Breast epithelium (tissue), 4 donors: ENCODE results near the gene TET2. TPM values are rescaled to one million over a fixed set of nuclear protein-coding genes. Genes with fewer than 3 reads are reported as not detected.

Experiments
- DNase-seq, 2 donors: peaks; one replicate each; pipeline ENCODE4 v3.0.0-alpha.2; 2019; ENCODE audit warnings: low spot score in 2 of 2
- H3K27ac ChIP-seq, 2 donors: fragments of 200-600 bp; sonication (generic) in 1 of 2; one replicate each; pipeline ENCODE4 v1.5.1; 2016 to 2019; ENCODE audit warnings: mild to moderate bottlenecking in 1 of 2
- H3K27me3 ChIP-seq, 2 donors: fragments of 200-600 bp; sonication (generic) in 1 of 2; one replicate each; pipeline versions ENCODE4 v1.5.1 to v1.6.0; 2017 to 2019; ENCODE audit warnings: control low read depth in 1 of 2, mild to moderate bottlenecking in 1 of 2
- H3K36me3 ChIP-seq: fragments of 200-600 bp; one replicate; pipeline ENCODE4 v1.5.1; 2019
- H3K4me1 ChIP-seq, 2 donors: fragments of 200-600 bp; sonication (generic); one replicate each; pipeline ENCODE4 v1.5.1; 2016 to 2019; ENCODE audit warnings: control low read depth in 1 of 2
- H3K4me3 ChIP-seq, 3 donors: fragments of 200-600 bp; sonication (generic); 1 replicate in 2 of 3; 2 replicates in 1 of 3; pipeline ENCODE4 v1.5.1; 2016 to 2019; ENCODE audit warnings: mild to moderate bottlenecking in 3 of 3, moderate library complexity in 2 of 3
- H3K9me3 ChIP-seq, 2 donors: fragments of 200-600 bp; sonication (generic) in 1 of 2; one replicate each; pipeline ENCODE4 v1.5.1; 2016 to 2019; ENCODE audit warnings: control low read depth in 1 of 2
- POLR2A ChIP-seq: fragments of 450-650 bp; IDR thresholded peaks from one replicate; pipeline ENCODE4 v1.6.1; 2016; ENCODE audit warnings: antibody characterized with exemption, mild to moderate bottlenecking, moderate library complexity
- POLR2AphosphoS5 ChIP-seq, 3 donors: sonication (generic); formaldehyde crosslinking; IDR thresholded peaks; one replicate each; pipeline ENCODE4 v1.6.1; 2017; ENCODE audit warnings: antibody characterized with exemption in 3 of 3
- intact Hi-C: fragments of 100-400 bp; cut with DNase I; formaldehyde crosslinking; loops from one replicate; pipeline ENCODE4 v1.15.1; 2023; ENCODE audit warnings: low total_unique reads
- total RNA-seq, 3 donors: library from RNA; depleted of rRNA; stranded (reverse); fragments of >200 nt; gene quantifications; one replicate each; pipeline ENCODE4 v1.1.0, GENCODE V29; 2016
- TF ChIP-seq, protein P1 (sequence below), 3 donors: fragments of 450-650 bp; IDR thresholded peaks; one replicate each; pipeline ENCODE4 v1.5.1; 2016 to 2017; ENCODE audit warnings: antibody characterized with exemption in 3 of 3, mild to moderate bottlenecking in 3 of 3, moderate library complexity in 3 of 3

Gene TET2
- total RNA-seq, 3 donors from 2014 or later = 23.2 to 37.3 (median 29.8) TPM

DNA sequence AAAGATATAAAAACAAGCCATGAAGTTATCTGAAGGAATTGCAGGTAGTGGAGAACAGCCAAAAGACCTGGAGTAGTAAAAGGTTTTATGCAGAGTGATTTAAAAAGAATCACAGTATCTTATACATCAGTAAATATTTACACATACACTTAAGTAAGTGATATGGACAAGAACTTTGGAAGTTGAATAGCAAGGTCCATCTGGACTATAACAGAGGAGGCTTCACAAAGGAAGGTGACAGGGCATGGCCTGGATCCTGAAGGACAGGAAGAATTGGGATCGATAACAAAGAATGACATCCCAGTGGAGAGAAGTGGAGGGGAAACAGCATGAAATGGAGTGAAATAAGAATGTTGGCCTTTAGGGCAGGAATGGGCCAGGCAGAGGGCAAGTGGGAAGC, 46.2 kb downstream of the TET2 start:
- DNase-seq = no peak

DNA sequence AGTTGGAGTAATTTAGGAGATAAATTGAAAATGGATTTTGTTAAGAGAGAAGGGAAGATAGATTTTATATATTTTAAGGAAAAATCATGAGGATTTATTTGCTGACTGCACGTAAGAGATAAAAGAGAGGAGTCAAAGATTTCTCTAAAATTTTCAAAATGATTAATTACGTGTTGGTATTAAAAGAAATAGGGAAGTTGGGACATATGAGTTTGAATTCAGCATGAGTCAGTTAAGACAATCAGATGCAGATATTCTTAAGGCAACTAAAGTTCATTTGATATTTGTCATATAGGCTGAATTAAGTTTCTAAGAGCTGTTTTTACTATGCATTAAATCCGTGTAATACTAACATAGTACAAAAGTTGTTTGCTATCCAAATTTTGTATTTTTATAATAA, 46.9 kb downstream of the TET2 start:
- H3K4me3 ChIP-seq = no peak overlapping the region
- no peak overlapping the region for H3K27ac ChIP-seq
- TF ChIP-seq, protein P1, sequence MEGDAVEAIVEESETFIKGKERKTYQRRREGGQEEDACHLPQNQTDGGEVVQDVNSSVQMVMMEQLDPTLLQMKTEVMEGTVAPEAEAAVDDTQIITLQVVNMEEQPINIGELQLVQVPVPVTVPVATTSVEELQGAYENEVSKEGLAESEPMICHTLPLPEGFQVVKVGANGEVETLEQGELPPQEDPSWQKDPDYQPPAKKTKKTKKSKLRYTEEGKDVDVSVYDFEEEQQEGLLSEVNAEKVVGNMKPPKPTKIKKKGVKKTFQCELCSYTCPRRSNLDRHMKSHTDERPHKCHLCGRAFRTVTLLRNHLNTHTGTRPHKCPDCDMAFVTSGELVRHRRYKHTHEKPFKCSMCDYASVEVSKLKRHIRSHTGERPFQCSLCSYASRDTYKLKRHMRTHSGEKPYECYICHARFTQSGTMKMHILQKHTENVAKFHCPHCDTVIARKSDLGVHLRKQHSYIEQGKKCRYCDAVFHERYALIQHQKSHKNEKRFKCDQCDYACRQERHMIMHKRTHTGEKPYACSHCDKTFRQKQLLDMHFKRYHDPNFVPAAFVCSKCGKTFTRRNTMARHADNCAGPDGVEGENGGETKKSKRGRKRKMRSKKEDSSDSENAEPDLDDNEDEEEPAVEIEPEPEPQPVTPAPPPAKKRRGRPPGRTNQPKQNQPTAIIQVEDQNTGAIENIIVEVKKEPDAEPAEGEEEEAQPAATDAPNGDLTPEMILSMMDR (IDR thresholded peaks at IDR 0.05) = no peak
- TF ChIP-seq POLR2A (no peak), POLR2AphosphoS5 (IDR thresholded peaks at IDR 0.05) (no peak)
- no peaks in the 10 kb centered on the region for H3K4me1 ChIP-seq
- no peaks in the 10 kb centered on the region for H3K9me3 ChIP-seq
- intact Hi-C loops = no loop called here
- no peaks in the 10 kb centered on the region for H3K27me3 ChIP-seq
- no peak for DNase-seq
- no peaks in the 10 kb centered on the region for H3K36me3 ChIP-seq

More for the DNA sequence above, 46.2 kb downstream of the TET2 start:
- no peak overlapping the region for H3K27ac ChIP-seq
- no peaks in the 10 kb centered on the region for H3K27me3 ChIP-seq
- H3K9me3 ChIP-seq = no peaks in the 10 kb centered on the region
- no peak overlapping the region for H3K4me3 ChIP-seq
- intact Hi-C loops = no loop called here
- H3K4me1 ChIP-seq = no peaks in the 10 kb centered on the region
- TF ChIP-seq POLR2AphosphoS5 (IDR thresholded peaks at IDR 0.05) = no peak
- TF ChIP-seq, protein P1 (IDR thresholded peaks at IDR 0.05) = no peak
- TF ChIP-seq POLR2A = no peak
- H3K36me3 ChIP-seq = no peaks in the 10 kb centered on the region

DNA sequence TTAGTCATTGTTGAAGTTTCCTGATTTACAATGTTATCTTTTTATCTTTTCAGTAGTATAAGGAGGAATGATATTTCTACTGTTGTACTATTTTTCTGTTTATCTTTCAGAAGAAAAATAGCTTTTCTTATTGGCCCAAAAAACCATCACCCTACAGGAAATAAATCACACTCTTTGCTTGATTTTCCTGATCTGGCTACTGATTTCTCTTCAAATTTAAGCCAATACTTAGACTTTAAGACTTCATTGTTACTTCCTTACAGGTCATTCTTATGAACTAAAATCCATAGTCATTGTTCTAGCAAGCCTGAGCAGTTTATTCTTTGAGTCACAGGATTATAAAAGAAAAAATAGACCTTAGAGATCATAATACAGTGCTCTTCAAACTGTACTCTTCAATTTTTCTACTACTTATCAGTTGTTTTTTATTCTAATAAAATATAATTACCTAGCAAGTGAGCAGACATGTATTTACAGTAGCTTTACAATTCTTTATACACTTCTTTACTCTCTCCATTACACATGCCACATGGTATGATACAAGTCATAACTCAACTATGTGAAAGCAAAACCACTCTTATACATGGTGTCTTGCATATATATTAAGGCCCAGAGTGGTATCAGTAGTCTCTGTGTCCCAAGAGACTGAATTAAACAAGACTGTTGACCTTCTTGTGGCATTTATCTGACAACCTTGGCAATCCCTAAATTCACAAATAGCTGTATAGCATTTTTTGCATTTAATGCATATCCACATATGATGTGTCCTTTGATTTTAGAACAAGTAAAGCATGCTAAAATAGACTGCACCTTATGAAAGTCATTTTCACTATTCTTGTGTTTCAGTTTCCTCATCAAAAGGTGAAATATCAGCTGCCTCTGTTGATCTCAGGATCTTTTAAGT, 47.9 kb downstream of the TET2 start:
- no peak for DNase-seq
- no peak overlapping the region for H3K4me3 ChIP-seq
- H3K4me1 ChIP-seq = no peaks in the 10 kb centered on the region
- intact Hi-C loops = no loop called here
- no peaks in the 10 kb centered on the region for H3K9me3 ChIP-seq
- H3K27ac ChIP-seq = no peak overlapping the region
- H3K27me3 ChIP-seq = no peaks in the 10 kb centered on the region
- H3K36me3 ChIP-seq = no peaks in the 10 kb centered on the region
- TF ChIP-seq POLR2AphosphoS5 (IDR thresholded peaks at IDR 0.05) (no peak), POLR2A (no peak)
- TF ChIP-seq, protein P1 (IDR thresholded peaks at IDR 0.05) = no peak

DNA sequence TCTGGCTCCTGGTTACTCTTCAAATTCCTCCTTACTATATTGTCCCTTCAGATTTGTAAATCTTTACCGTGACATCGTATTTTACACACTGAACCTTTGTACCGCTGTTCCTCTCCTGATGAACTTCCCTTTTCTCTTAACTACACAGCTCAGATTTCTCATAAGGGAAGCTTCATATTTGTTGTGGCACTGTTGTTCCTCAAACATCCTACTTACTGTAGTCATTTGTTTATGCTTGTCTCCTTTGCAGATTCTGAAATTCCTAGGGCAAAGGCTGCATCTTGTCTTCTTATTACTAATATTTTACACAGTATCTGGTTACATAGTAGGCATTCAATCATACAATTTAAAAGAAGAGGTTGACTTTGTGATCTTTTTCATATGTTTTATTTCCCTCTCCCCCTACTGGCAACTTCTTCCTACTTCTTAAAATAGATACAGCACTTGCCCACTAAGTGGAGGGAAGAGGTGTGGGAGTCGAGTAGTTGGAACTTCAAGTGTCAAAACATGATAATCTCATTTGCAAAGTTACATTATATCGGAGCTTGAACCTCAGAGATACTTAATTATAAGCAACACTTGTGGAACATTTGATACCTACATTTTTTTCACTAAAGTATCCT, 50.0 kb downstream of the TET2 start:
- Histone ChIP-seq H3K9me3 (no peaks in the 10 kb centered on the region), H3K4me1 (no peaks in the 10 kb centered on the region), H3K27ac (no peak overlapping the region), H3K27me3 (no peaks in the 10 kb centered on the region), H3K36me3 (no peaks in the 10 kb centered on the region), H3K4me3 (no peak overlapping the region)
- intact Hi-C loops = no loop called here
- no peak for TF ChIP-seq POLR2A
- TF ChIP-seq POLR2AphosphoS5 (IDR thresholded peaks at IDR 0.05) = no peak
- TF ChIP-seq, protein P1 (IDR thresholded peaks at IDR 0.05) = no peak
- no peak for DNase-seq

DNA sequence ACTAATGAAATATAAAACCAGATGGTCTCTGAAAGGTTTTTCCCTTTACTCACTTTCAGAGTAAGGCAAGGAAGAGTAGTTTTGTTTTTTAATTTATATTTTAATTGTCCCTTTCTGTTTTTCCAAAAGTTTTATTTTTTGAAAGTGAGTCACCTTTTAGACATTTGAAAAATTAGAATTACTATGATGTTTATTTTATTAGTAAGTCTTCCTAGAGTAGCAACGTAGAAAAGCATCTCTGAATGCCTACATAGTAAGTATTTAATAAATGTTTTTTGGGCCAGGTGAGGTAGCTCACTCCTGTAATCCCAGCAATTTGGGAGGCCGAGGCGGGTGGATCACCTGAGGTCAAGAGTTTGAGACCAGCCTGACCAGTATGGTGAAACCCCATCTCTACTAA, 51.1 kb downstream of the TET2 start:
- no peaks in the 10 kb centered on the region for H3K9me3 ChIP-seq
- TF ChIP-seq POLR2AphosphoS5 (IDR thresholded peaks at IDR 0.05) (no peak), POLR2A (no peak)
- TF ChIP-seq, protein P1 (IDR thresholded peaks at IDR 0.05) = no peak
- intact Hi-C loops = no loop called here
- no peak for DNase-seq
- no peaks in the 10 kb centered on the region for H3K27me3 ChIP-seq
- H3K4me1 ChIP-seq = no peaks in the 10 kb centered on the region
- H3K4me3 ChIP-seq = no peak overlapping the region
- H3K36me3 ChIP-seq = no peaks in the 10 kb centered on the region
- H3K27ac ChIP-seq = no peak overlapping the region
